H9 (cell line): ENCODE results near the gene PDLIM3. TPM values are rescaled to one million over a fixed set of nuclear protein-coding genes. Genes with fewer than 3 reads are reported as not detected.

Experiments used
- DNase-seq: peaks from one replicate; pipeline ENCODE4 v3.0.0-alpha.2; 2017
- H2AFZ ChIP-seq: one replicate; pipeline ENCODE4 v1.6.1; 2013; ENCODE audit warnings: mild to moderate bottlenecking, low read length, control low read depth, moderate library complexity
- H2AK5ac ChIP-seq: 2 replicates; pipeline ENCODE4 v1.6.1; 2013; ENCODE audit warnings: low read length, control low read depth, mixed read lengths; ENCODE audit not compliant: insufficient read length
- H2BK120ac ChIP-seq: one replicate; pipeline ENCODE4 v1.6.1; 2013; ENCODE audit warnings: low read depth, mild to moderate bottlenecking, low read length, control low read depth, inconsistent platforms; ENCODE audit not compliant: poor library complexity, severe bottlenecking
- H2BK12ac ChIP-seq: 2 replicates; pipeline ENCODE4 v1.6.1; 2013; ENCODE audit warnings: low read length, control low read depth, mixed read lengths, low read depth; ENCODE audit not compliant: insufficient read length
- H2BK15ac ChIP-seq: 2 replicates; pipeline ENCODE4 v1.6.1; 2013; ENCODE audit warnings: low read depth, low read length, control low read depth
- H2BK20ac ChIP-seq: one replicate; pipeline ENCODE4 v1.6.1; 2013; ENCODE audit warnings: low read depth, mild to moderate bottlenecking, low read length, control low read depth, inconsistent platforms; ENCODE audit not compliant: poor library complexity, severe bottlenecking
- H2BK5ac ChIP-seq: 2 replicates; pipeline ENCODE4 v1.6.1; 2013; ENCODE audit warnings: low read length, control low read depth, mixed read lengths; ENCODE audit not compliant: insufficient read length
- H3K14ac ChIP-seq: 2 replicates; pipeline ENCODE4 v1.6.1; 2013; ENCODE audit warnings: low read length, control low read depth; ENCODE audit not compliant: insufficient read depth
- H3K18ac ChIP-seq: 2 replicates; pipeline ENCODE4 v1.6.1; 2013; ENCODE audit warnings: low read depth, mild to moderate bottlenecking, mixed read lengths, low read length, control low read depth; ENCODE audit not compliant: insufficient read length
- H3K23ac ChIP-seq: 2 replicates; pipeline ENCODE4 v1.6.1; 2013; ENCODE audit warnings: low read length, control low read depth, mixed read lengths, low read depth; ENCODE audit not compliant: insufficient read length
- H3K23me2 ChIP-seq: 2 replicates; pipeline ENCODE4 v1.6.1; 2013; ENCODE audit warnings: low read depth, mild to moderate bottlenecking, mixed read lengths, low read length, control low read depth; ENCODE audit not compliant: insufficient read length, poor library complexity, severe bottlenecking
- H3K27ac ChIP-seq: 2 replicates; pipeline ENCODE4 v1.5.1; 2013; ENCODE audit warnings: low read length, control low read depth, mixed read lengths, low read depth; ENCODE audit not compliant: insufficient read length
- H3K27me3 ChIP-seq: 2 replicates; pipeline ENCODE4 v1.6.1; 2013; ENCODE audit warnings: low read length, control low read depth, inconsistent platforms; ENCODE audit not compliant: insufficient read depth
- H3K4ac ChIP-seq: 2 replicates; pipeline ENCODE4 v1.6.1; 2013; ENCODE audit warnings: low read depth, mild to moderate bottlenecking, control low read depth, inconsistent platforms, low read length, moderate library complexity
- H3K4me1 ChIP-seq: 2 replicates; pipeline ENCODE4 v1.6.1; 2013; ENCODE audit warnings: low read length, control low read depth, inconsistent platforms; ENCODE audit not compliant: insufficient read depth
- H3K4me2 ChIP-seq: 2 replicates; pipeline ENCODE4 v1.6.1; 2013; ENCODE audit warnings: low read length, control low read depth, mixed read lengths; ENCODE audit not compliant: insufficient read length, insufficient read depth
- H3K56ac ChIP-seq: 2 replicates; pipeline ENCODE4 v1.6.1; 2013; ENCODE audit warnings: low read depth, mild to moderate bottlenecking, mixed read lengths, low read length, control low read depth; ENCODE audit not compliant: insufficient read length
- H3K79me1 ChIP-seq: 2 replicates; pipeline ENCODE4 v1.6.1; 2013; ENCODE audit warnings: low read depth, mild to moderate bottlenecking, moderate library complexity, low read length, control low read depth, inconsistent platforms; ENCODE audit not compliant: insufficient read depth, poor library complexity, severe bottlenecking
- H3K79me2 ChIP-seq: 2 replicates; pipeline ENCODE4 v1.6.1; 2013; ENCODE audit warnings: low read length, control low read depth, inconsistent platforms; ENCODE audit not compliant: insufficient read depth
- H3K9ac ChIP-seq: 2 replicates; pipeline ENCODE4 v1.6.1; 2013; ENCODE audit warnings: low read length, control low read depth, mixed read lengths; ENCODE audit not compliant: insufficient read length; ENCODE audit errors: extremely low read depth
- H3K9me3 ChIP-seq: one replicate; pipeline ENCODE4 v1.6.1; 2013; ENCODE audit warnings: low read depth, low read length, inconsistent platforms; ENCODE audit not compliant: control insufficient read depth
- H3T11ph ChIP-seq: one replicate; pipeline ENCODE4 v1.6.1; 2013; ENCODE audit warnings: mild to moderate bottlenecking, low read length, control low read depth, inconsistent platforms
- H4K20me1 ChIP-seq: one replicate; pipeline ENCODE4 v1.6.1; 2013; ENCODE audit not compliant: control insufficient read depth, insufficient read length, insufficient read depth
- H4K5ac ChIP-seq: 2 replicates; pipeline ENCODE4 v1.6.1; 2013; ENCODE audit warnings: low read depth, mild to moderate bottlenecking, mixed read lengths, low read length, control low read depth; ENCODE audit not compliant: insufficient read length
- H4K8ac ChIP-seq: replicated peaks from 2 replicates; pipeline ENCODE4 v1.6.1; 2013; ENCODE audit warnings: low read length, control low read depth, mixed read lengths, low read depth; ENCODE audit not compliant: insufficient read length
- H4K91ac ChIP-seq: 2 replicates; pipeline ENCODE4 v1.6.1; 2013; ENCODE audit warnings: low read depth, mild to moderate bottlenecking, moderate library complexity, mixed read lengths, low read length, control low read depth; ENCODE audit not compliant: insufficient read length
- H3K27ac Mint-ChIP-seq, 3 experiments: 2 replicates in 2 of 3; 3 replicates in 1 of 3; pipeline ENCODE4 v1.8.0; 2020 to 2021; ENCODE audit warnings: mixed read lengths in 3 of 3, mild to moderate bottlenecking in 1 of 3, moderate library complexity in 1 of 3
- H3K27me3 Mint-ChIP-seq: 2 replicates; pipeline ENCODE4 v1.8.0; 2021; ENCODE audit warnings: low read depth, mild to moderate bottlenecking, moderate library complexity, mixed read lengths
- H3K36me3 Mint-ChIP-seq, 3 experiments: 2 replicates in 2 of 3; 3 replicates in 1 of 3; pipeline ENCODE4 v1.8.0; 2020 to 2021; ENCODE audit warnings: low read depth in 3 of 3, mixed read lengths in 3 of 3; ENCODE audit not compliant: insufficient read depth in 1 of 3
- H3K4me1 Mint-ChIP-seq, 2 experiments: 2 replicates each; pipeline ENCODE4 v1.8.0; 2020; ENCODE audit warnings: mixed read lengths in 2 of 2
- H3K4me3 Mint-ChIP-seq, 2 experiments: 2 replicates in 1 of 2; 3 replicates in 1 of 2; pipeline ENCODE4 v1.8.0; 2020 to 2021; ENCODE audit warnings: mild to moderate bottlenecking in 2 of 2, mixed read lengths in 2 of 2, moderate library complexity in 1 of 2
- H3K9me3 Mint-ChIP-seq, 2 experiments: 2 replicates in 1 of 2; 3 replicates in 1 of 2; pipeline ENCODE4 v1.8.0; 2020; ENCODE audit warnings: mild to moderate bottlenecking in 2 of 2, mixed read lengths in 2 of 2, moderate library complexity in 1 of 2
- WGBS: extraction: QIAGEN DNeasy Blood & Tissue Kit; methylation state at CpG from one replicate; pipeline ENCODE4 v1.1.7; 2013; ENCODE audit warnings: missing lambda C conversion rate, low lambda C conversion rate, mixed read lengths; ENCODE audit not compliant: insufficient read length; ENCODE audit errors: extremely low coverage; 5-methylcytosine and 5-hydroxymethylcytosine counted together
- total RNA-seq: library from RNA; stranded (reverse); gene quantifications from 2 replicates; pipeline ENCODE4 v1.2.1, GENCODE V29; 2021
- TF ChIP-seq, protein P1 (sequence below): fragments of 200-600 bp; sonication (generic); conservative IDR thresholded peaks from 3 replicates; pipeline ENCODE4 v1.8.0; 2021; ENCODE audit warnings: antibody characterized with exemption, mild to moderate bottlenecking

Gene PDLIM3
- total RNA-seq, 1 experiment from 2014 or later = 12.0 TPM

DNA sequence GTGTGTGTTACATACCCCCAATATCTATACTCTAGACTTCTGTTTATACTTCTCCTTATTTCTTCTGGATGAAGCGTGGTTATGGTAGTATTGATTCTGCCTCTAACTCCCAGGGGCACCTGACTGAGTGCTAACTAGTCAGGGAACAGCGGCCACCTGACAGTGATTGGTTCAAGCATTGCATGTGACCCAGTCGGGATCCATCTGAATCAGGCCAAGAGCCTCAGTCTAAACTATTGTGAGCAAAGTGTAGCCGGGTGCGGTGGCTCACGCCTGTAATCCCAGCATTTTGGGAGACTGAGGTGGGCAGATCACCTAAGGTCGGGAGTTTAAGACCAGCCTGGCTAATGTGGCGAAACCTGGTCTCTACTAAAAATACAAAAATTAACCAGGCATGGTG lies 73.7 kb downstream of the PDLIM3 start:
- H3T11ph ChIP-seq = no peak overlapping the region
- H3K27ac ChIP-seq = no peak overlapping the region
- H3K27me3 ChIP-seq = no peaks in the 10 kb centered on the region
- no peak overlapping the region for H2BK120ac ChIP-seq
- no peak for DNase-seq
- no peaks in the 10 kb centered on the region; the same call in 1 of the 2 replicates for H3K4me1 ChIP-seq
- H3K9me3 ChIP-seq = no peaks in the 10 kb centered on the region
- no peak overlapping the region for H3K23ac ChIP-seq
- H3K18ac ChIP-seq = no peak overlapping the region
- no peaks in the 10 kb centered on the region for H3K23me2 ChIP-seq
- WGBS = no CpG with 5 or more reads among the region's 8 CpGs
- H3K79me1 ChIP-seq = no peaks in the 10 kb centered on the region
- Mint-ChIP-seq H3K4me1 (peaks cover 32 to 33% of the 10 kb centered on the region in 2 experiments), H3K36me3 (peaks cover 0 to 3% (median 0%) of the 10 kb centered on the region in 3 experiments; a peak in 2 of 7 replicates), H3K27me3 (no peaks in the 10 kb centered on the region), H3K27ac (no peak overlapping the region), H3K9me3 (no peaks in the 10 kb centered on the region; a peak in 1 of 5 replicates), H3K4me3 (no peak overlapping the region)
- no peak overlapping the region for H4K8ac ChIP-seq
- no peak overlapping the region for H4K91ac ChIP-seq
- no peak overlapping the region for H3K9ac ChIP-seq
- no peak overlapping the region for H2AK5ac ChIP-seq
- no peaks in the 10 kb centered on the region for H4K20me1 ChIP-seq
- H4K5ac ChIP-seq = no peak overlapping the region
- no peak overlapping the region for H2BK5ac ChIP-seq
- no peaks in the 10 kb centered on the region for H3K79me2 ChIP-seq
- no peak overlapping the region for H3K56ac ChIP-seq
- no peak overlapping the region for H3K4ac ChIP-seq
- TF ChIP-seq, protein P1, sequence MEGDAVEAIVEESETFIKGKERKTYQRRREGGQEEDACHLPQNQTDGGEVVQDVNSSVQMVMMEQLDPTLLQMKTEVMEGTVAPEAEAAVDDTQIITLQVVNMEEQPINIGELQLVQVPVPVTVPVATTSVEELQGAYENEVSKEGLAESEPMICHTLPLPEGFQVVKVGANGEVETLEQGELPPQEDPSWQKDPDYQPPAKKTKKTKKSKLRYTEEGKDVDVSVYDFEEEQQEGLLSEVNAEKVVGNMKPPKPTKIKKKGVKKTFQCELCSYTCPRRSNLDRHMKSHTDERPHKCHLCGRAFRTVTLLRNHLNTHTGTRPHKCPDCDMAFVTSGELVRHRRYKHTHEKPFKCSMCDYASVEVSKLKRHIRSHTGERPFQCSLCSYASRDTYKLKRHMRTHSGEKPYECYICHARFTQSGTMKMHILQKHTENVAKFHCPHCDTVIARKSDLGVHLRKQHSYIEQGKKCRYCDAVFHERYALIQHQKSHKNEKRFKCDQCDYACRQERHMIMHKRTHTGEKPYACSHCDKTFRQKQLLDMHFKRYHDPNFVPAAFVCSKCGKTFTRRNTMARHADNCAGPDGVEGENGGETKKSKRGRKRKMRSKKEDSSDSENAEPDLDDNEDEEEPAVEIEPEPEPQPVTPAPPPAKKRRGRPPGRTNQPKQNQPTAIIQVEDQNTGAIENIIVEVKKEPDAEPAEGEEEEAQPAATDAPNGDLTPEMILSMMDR = no peak
- no peak overlapping the region for H3K4me2 ChIP-seq
- no peak overlapping the region for H2BK15ac ChIP-seq
- no peak overlapping the region for H2BK12ac ChIP-seq
- no peak overlapping the region for H3K14ac ChIP-seq
- H2AFZ ChIP-seq = no peak overlapping the region
- H2BK20ac ChIP-seq = no peak overlapping the region
